Nephron (organoid): ENCODE measurements around the gene SERPINA12.

Experiments
- H3K27ac Mint-ChIP-seq, 3 experiments: 2 replicates each; pipeline ENCODE4 v1.8.0; 2020; ENCODE audit warnings: mixed read lengths in 3 of 3, mild to moderate bottlenecking in 2 of 3, moderate library complexity in 1 of 3
- H3K27me3 Mint-ChIP-seq: 2 replicates; pipeline ENCODE4 v1.8.0; 2021; ENCODE audit warnings: low read depth, mild to moderate bottlenecking, moderate library complexity, mixed read lengths
- H3K36me3 Mint-ChIP-seq: 2 replicates; pipeline ENCODE4 v1.8.0; 2020; ENCODE audit warnings: low read depth, mixed read lengths
- H3K4me1 Mint-ChIP-seq: 2 replicates; pipeline ENCODE4 v1.8.0; 2020; ENCODE audit warnings: mixed read lengths
- H3K4me3 Mint-ChIP-seq, 3 experiments: 2 replicates each; pipeline ENCODE4 v1.8.0; 2020; ENCODE audit warnings: mild to moderate bottlenecking in 3 of 3, mixed read lengths in 3 of 3, moderate library complexity in 2 of 3
- H3K9me3 Mint-ChIP-seq: 2 replicates; pipeline ENCODE4 v1.8.0; 2020; ENCODE audit warnings: mixed read lengths
- CTCF ChIP-seq, 3 experiments: fragments of 200-600 bp; sonication (generic); IDR thresholded peaks; one replicate each; pipeline ENCODE4 v1.5.0; 2021; ENCODE audit warnings: antibody characterized with exemption in 3 of 3; ENCODE audit not compliant: unreplicated experiment in 3 of 3

The SERPINA12 gene

GRCh38 chr14:94544726-94545125 is 35.5 kb upstream of the SERPINA12 start:
- H3K36me3 Mint-ChIP-seq, result no peaks in the 10 kb centered on the region
- TF ChIP-seq CTCF (IDR thresholded peaks at IDR 0.05; ENCODE audit: unreplicated experiment in 3 of 3), result no peak
- peaks cover 5% of the 10 kb centered on the region for H3K4me1 Mint-ChIP-seq
- H3K4me3 Mint-ChIP-seq, result no peak overlapping the region
- H3K9me3 Mint-ChIP-seq, result no peaks in the 10 kb centered on the region
- no peak overlapping the region for H3K27ac Mint-ChIP-seq
- peaks cover 22% of the 10 kb centered on the region for H3K27me3 Mint-ChIP-seq

- Mint-ChIP-seq H3K4me3 (no peak overlapping the region), H3K36me3 (no peaks in the 10 kb centered on the region), H3K27ac (no peak overlapping the region), H3K9me3 (no peaks in the 10 kb centered on the region), H3K27me3 (peaks cover 13% of the 10 kb centered on the region), H3K4me1 (peaks cover 5% of the 10 kb centered on the region)
- no peak for TF ChIP-seq CTCF (IDR thresholded peaks at IDR 0.05; ENCODE audit: unreplicated experiment in 3 of 3)
These were observed 34.3 kb upstream of the SERPINA12 start for GRCh38 chr14:94543449-94544124.

- TF ChIP-seq CTCF (IDR thresholded peaks at IDR 0.05; ENCODE audit: unreplicated experiment in 3 of 3), result no peak
- peaks cover 17% of the 10 kb centered on the region for H3K27me3 Mint-ChIP-seq
- H3K4me3 Mint-ChIP-seq, result no peak overlapping the region
- no peak overlapping the region for H3K27ac Mint-ChIP-seq
- peaks cover 5% of the 10 kb centered on the region for H3K4me1 Mint-ChIP-seq
- no peaks in the 10 kb centered on the region for H3K9me3 Mint-ChIP-seq
- H3K36me3 Mint-ChIP-seq, result no peaks in the 10 kb centered on the region
These were observed 33.7 kb upstream of the SERPINA12 start for GRCh38 chr14:94542811-94543440.

GRCh38 chr14:94542111-94542810 is 33.0 kb upstream of the SERPINA12 start:
- Mint-ChIP-seq H3K36me3 (no peaks in the 10 kb centered on the region), H3K4me3 (no peak overlapping the region), H3K27me3 (peaks cover 16% of the 10 kb centered on the region), H3K9me3 (no peaks in the 10 kb centered on the region), H3K4me1 (peaks cover 5% of the 10 kb centered on the region), H3K27ac (no peak overlapping the region)
- TF ChIP-seq CTCF (IDR thresholded peaks at IDR 0.05; ENCODE audit: unreplicated experiment in 3 of 3), result no peak

- no peaks in the 10 kb centered on the region for H3K9me3 Mint-ChIP-seq
- peaks cover 22% of the 10 kb centered on the region for H3K27me3 Mint-ChIP-seq
- H3K4me1 Mint-ChIP-seq, result peaks cover 5% of the 10 kb centered on the region
- no peak for TF ChIP-seq CTCF (IDR thresholded peaks at IDR 0.05; ENCODE audit: unreplicated experiment in 3 of 3)
- H3K36me3 Mint-ChIP-seq, result no peaks in the 10 kb centered on the region
- H3K27ac Mint-ChIP-seq, result no peak overlapping the region
- no peak overlapping the region for H3K4me3 Mint-ChIP-seq
These were observed 32.1 kb upstream of the SERPINA12 start for GRCh38 chr14:94541234-94541975.
